Liver (tissue), 9 donors: ENCODE measurements around the gene OGFOD3. TPM values are rescaled to one million over a fixed set of nuclear protein-coding genes. Genes with fewer than 3 reads are reported as not detected.

Experiments
- DNase-seq: peaks from one replicate; pipeline ENCODE4 v3.0.0-alpha.2; 2017; ENCODE audit warnings: low spot score
- H3K27ac ChIP-seq, 2 donors: one replicate each; pipeline ENCODE4 v1.7.0; 2013; ENCODE audit warnings: inconsistent platforms in 2 of 2, low read length in 2 of 2, control low read depth in 1 of 2, low read depth in 1 of 2, mild to moderate bottlenecking in 1 of 2
- H3K27me3 ChIP-seq, 4 donors: one replicate each; pipeline versions ENCODE4 v1.6.1 to v1.7.0; 2013; ENCODE audit warnings: low read length in 3 of 4, inconsistent platforms in 1 of 4, mild to moderate bottlenecking in 1 of 4, moderate library complexity in 1 of 4; ENCODE audit not compliant: control insufficient read depth in 4 of 4, insufficient read depth in 4 of 4
- H3K36me3 ChIP-seq, 4 donors: one replicate each; pipeline versions ENCODE4 v1.6.1 to v1.7.0; 2013; ENCODE audit warnings: low read length in 3 of 4, mild to moderate bottlenecking in 3 of 4, low read depth in 1 of 4, moderate library complexity in 1 of 4; ENCODE audit not compliant: control insufficient read depth in 4 of 4, insufficient read depth in 3 of 4
- H3K4me1 ChIP-seq, 4 donors: one replicate each; pipeline versions ENCODE4 v1.6.1 to v1.7.0; 2013; ENCODE audit warnings: low read length in 3 of 4, mild to moderate bottlenecking in 3 of 4, moderate library complexity in 1 of 4; ENCODE audit not compliant: control insufficient read depth in 4 of 4, insufficient read depth in 4 of 4
- H3K4me3 ChIP-seq, 3 donors: one replicate each; pipeline versions ENCODE4 v1.6.1 to v1.7.0; 2013; ENCODE audit warnings: low read length in 3 of 3, control low read depth in 1 of 3, low read depth in 1 of 3, mild to moderate bottlenecking in 1 of 3
- H3K9ac ChIP-seq, 2 donors: one replicate each; pipeline ENCODE4 v1.7.0; 2013; ENCODE audit warnings: low read length in 2 of 2, mild to moderate bottlenecking in 2 of 2, moderate library complexity in 2 of 2, control low read depth in 1 of 2, low read depth in 1 of 2
- H3K9me3 ChIP-seq, 4 donors: one replicate each; pipeline versions ENCODE4 v1.6.1 to v1.7.0; 2013; ENCODE audit warnings: low read length in 3 of 4; ENCODE audit not compliant: control insufficient read depth in 4 of 4
- EGR1 ChIP-seq, 2 donors: IDR thresholded peaks; 2 replicates each; pipeline ENCODE4 v1.6.1; 2016 to 2018; ENCODE audit warnings: antibody characterized with exemption in 2 of 2, low read depth in 2 of 2
- FOXA1 ChIP-seq: IDR thresholded peaks from 2 replicates; pipeline ENCODE4 v1.6.1; 2016; ENCODE audit warnings: antibody characterized with exemption
- FOXA2 ChIP-seq: IDR thresholded peaks from 2 replicates; pipeline ENCODE4 v1.6.1; 2016; ENCODE audit warnings: antibody characterized with exemption
- GABPA ChIP-seq, 2 donors: IDR thresholded peaks in 1 of 2; conservative IDR thresholded peaks in 1 of 2; 2 replicates each; pipeline ENCODE4 v1.6.1; 2016; ENCODE audit warnings: antibody characterized with exemption in 2 of 2, mild to moderate bottlenecking in 1 of 2, moderate library complexity in 1 of 2
- HNF4A ChIP-seq, 2 donors: conservative IDR thresholded peaks; 2 replicates each; pipeline ENCODE4 v1.6.1; 2016; ENCODE audit warnings: antibody characterized with exemption in 2 of 2, mild to moderate bottlenecking in 2 of 2
- HNF4G ChIP-seq: IDR thresholded peaks from 2 replicates; pipeline ENCODE4 v1.6.1; 2016; ENCODE audit warnings: antibody characterized with exemption
- JUND ChIP-seq, 2 donors: IDR thresholded peaks; 2 replicates each; pipeline ENCODE4 v1.6.1; 2016; ENCODE audit warnings: antibody characterized with exemption in 2 of 2
- MAX ChIP-seq: IDR thresholded peaks from 2 replicates; pipeline ENCODE4 v1.6.1; 2016; ENCODE audit warnings: antibody characterized with exemption
- NR2F2 ChIP-seq: IDR thresholded peaks from 2 replicates; pipeline ENCODE4 v1.6.1; 2016; ENCODE audit warnings: antibody characterized with exemption
- RAD21 ChIP-seq, 2 donors: IDR thresholded peaks; 2 replicates each; pipeline ENCODE4 v1.6.1; 2016; ENCODE audit warnings: antibody characterized with exemption in 2 of 2, mild to moderate bottlenecking in 2 of 2
- REST ChIP-seq: IDR thresholded peaks from 2 replicates; pipeline ENCODE4 v1.6.1; 2016; ENCODE audit warnings: antibody characterized with exemption, mild to moderate bottlenecking
- RXRA ChIP-seq, 2 donors: IDR thresholded peaks; 2 replicates each; pipeline ENCODE4 v1.6.1; 2017 to 2018; ENCODE audit warnings: antibody characterized with exemption in 2 of 2, mild to moderate bottlenecking in 1 of 2
- SP1 ChIP-seq: IDR thresholded peaks from 2 replicates; pipeline ENCODE4 v1.6.1; 2018; ENCODE audit warnings: antibody characterized with exemption, mild to moderate bottlenecking
- YY1 ChIP-seq: IDR thresholded peaks from 2 replicates; pipeline ENCODE4 v1.6.1; 2016; ENCODE audit warnings: antibody characterized with exemption, mild to moderate bottlenecking
- ZBTB33 ChIP-seq: IDR thresholded peaks from 2 replicates; pipeline ENCODE4 v1.6.1; 2016; ENCODE audit warnings: antibody characterized with exemption
- WGBS: extraction: QIAGEN DNeasy Blood & Tissue Kit; methylation state at CpG from one replicate; pipeline ENCODE4 v1.1.7; 2013; 5-methylcytosine and 5-hydroxymethylcytosine counted together
- polyA plus RNA-seq, 2 donors: library from polyadenylated mRNA; stranded (reverse) in 1 of 2; unstranded in 1 of 2; fragments of 200-250 nt in 1 of 2; fragments of >200 nt in 1 of 2; fragmentation: Nextera tagmentation in 1 of 2; extraction: Ambion mirVana in 1 of 2; gene quantifications; one replicate each; pipeline versions ENCODE4 v1.2.1 to v1.2.3, GENCODE V29; 2013 to 2015
- total RNA-seq, 2 donors: library from RNA; depleted of rRNA; stranded (reverse); fragments of >200 nt; gene quantifications; one replicate each; pipeline ENCODE4 v1.2.3, GENCODE V29; 2014
- donor health status: healthy.
- donor health status: healthy.
- donor health status: healthy.
- donor health status: healthy.
- donor health status: healthy.

The OGFOD3 gene
- total and polyA plus RNA-seq, 4 donors, result 15.0 to 23.2 (median 18.5) TPM

GRCh38 chr17:82443465-82444283 lies 25.3 kb upstream of the OGFOD3 start:
- H3K9ac ChIP-seq, result peak overlapping the region in 1 of 2 donors; percentile 23
- peaks cover 17 to 42% (median 29%) of the 10 kb centered on the region in 4 donors for H3K4me1 ChIP-seq
- H3K27me3 ChIP-seq, result no peaks in the 10 kb centered on the region
- no peak for DNase-seq
- peak overlapping the region in 1 of 3 donors; percentile 7 for H3K4me3 ChIP-seq
- peaks cover 0 to 10% (median 2%) of the 10 kb centered on the region in 4 donors for H3K36me3 ChIP-seq
- 58% methylated on average over 35 of the region's 40 CpGs for WGBS
- TF ChIP-seq HNF4A (conservative IDR thresholded peaks at IDR 0.05) (peak in 1 of 2 donors; percentile 50), MAX (no peak), EGR1 (IDR thresholded peaks at IDR 0.05; ENCODE audit: low read depth in 2 of 2) (peak in 1 of 2 donors; percentile 86), REST (peak; percentile 13), RXRA (IDR thresholded peaks at IDR 0.05) (peak; percentile 4 to 81), FOXA2 (no peak)
- H3K27ac ChIP-seq, result peak overlapping the region; percentile 75 to 79
- H3K9me3 ChIP-seq, result no peaks in the 10 kb centered on the region

- Histone ChIP-seq H3K27ac (peak overlapping the region in 1 of 2 donors; percentile 0), H3K4me1 (peaks cover 17 to 42% (median 29%) of the 10 kb centered on the region in 4 donors), H3K27me3 (no peaks in the 10 kb centered on the region), H3K9me3 (no peaks in the 10 kb centered on the region), H3K9ac (no peak overlapping the region), H3K4me3 (no peak overlapping the region), H3K36me3 (peaks cover 0 to 10% (median 4%) of the 10 kb centered on the region in 4 donors)
- DNase-seq, result no peak
- TF ChIP-seq RXRA (IDR thresholded peaks at IDR 0.05) (no peak), HNF4A (conservative IDR thresholded peaks at IDR 0.05) (no peak), FOXA1 (no peak), RAD21 (IDR thresholded peaks at IDR 0.05) (no peak), ZBTB33 (no peak), EGR1 (IDR thresholded peaks at IDR 0.05; ENCODE audit: low read depth in 2 of 2) (no peak), NR2F2 (no peak), JUND (IDR thresholded peaks at IDR 0.05) (no peak), HNF4G (no peak), GABPA (IDR thresholded peaks at IDR 0.05 in 1 of 2, conservative IDR thresholded peaks at IDR 0.05 in 1 of 2) (no peak), SP1 (no peak), FOXA2 (no peak), YY1 (no peak)
- 87% methylated on average over 28 of the region's 28 CpGs for WGBS
These were observed 24.5 kb upstream of the OGFOD3 start for GRCh38 chr17:82442643-82443464.
